ENCODE results near the gene PLEKHD1. TPM values are rescaled to one million over a fixed set of nuclear protein-coding genes. Genes with fewer than 3 reads are reported as not detected.

The PLEKHD1 gene
- total and polyA plus RNA-seq, 2 of the 8 experiments (the other 6 are each of a cell fraction or from before 2014, with no cell fraction given): 0.24 to 0.48 TPM

GRCh38 chr14:69487226-69487625, 2.7 kb downstream of the PLEKHD1 start:
- H3K4me2 ChIP-seq (ENCODE audit: insufficient read depth in 1 of 2, low read depth in 2 of 2, low read length in 2 of 2): no peak overlapping the region
- H3K27ac ChIP-seq (ENCODE audit: low read depth, low read length): no peak overlapping the region
- H3K4me3 ChIP-seq (ENCODE audit: extremely low read depth in 1 of 4, insufficient read depth in 2 of 4, low read depth in 3 of 4, low read length in 4 of 4): no peak overlapping the region
- H4K20me1 ChIP-seq (replicated peaks in 1 of 2; ENCODE audit: control insufficient read depth in 1 of 2, insufficient read depth in 2 of 2, low read length in 2 of 2): no peaks in the 10 kb centered on the region
- peaks cover 30 to 45% (median 40%) of the 10 kb centered on the region in 4 experiments for H3K27me3 ChIP-seq (replicated peaks in 1 of 4; ENCODE audit: control insufficient read depth in 3 of 4, extremely low read depth in 1 of 4, insufficient read depth in 3 of 4, low read length in 3 of 4)
- peaks cover 16% of the 10 kb centered on the region for H3K23me2 ChIP-seq (ENCODE audit: low read depth, low read length)
- H3K18ac ChIP-seq (ENCODE audit: extremely low read depth, low read length): no peak overlapping the region
- H2BK15ac ChIP-seq (ENCODE audit: low read length): no peak overlapping the region
- H3K23ac ChIP-seq (ENCODE audit: insufficient read length): no peak overlapping the region
- 74% methylated on average over 4 of the region's 4 CpGs; no CpG with 5 or more reads in 1 of the 2 experiments for WGBS, 2 experiments (ENCODE audit: extremely low coverage in 1 of 2, insufficient coverage in 1 of 2, insufficient read length in 1 of 2, insufficient replicate concordance in 2 of 2, low coverage in 1 of 2, low lambda C conversion rate in 2 of 2, missing lambda C conversion rate in 1 of 2)
- H2AK5ac ChIP-seq (ENCODE audit: low read depth, low read length): no peak overlapping the region
- H3K9ac ChIP-seq (replicated peaks in 1 of 4; ENCODE audit: extremely low read depth in 1 of 4, low read depth in 3 of 4, low read length in 3 of 4): no peak overlapping the region
- peaks cover 0 to 5% (median 2%) of the 10 kb centered on the region in 4 experiments; a peak in 1 of 7 replicates for H3K4me1 ChIP-seq (replicated peaks in 1 of 4; ENCODE audit: control insufficient read depth in 3 of 4, insufficient read depth in 4 of 4, low read length in 3 of 4)
- H2AFZ ChIP-seq (ENCODE audit: low read length): no peak overlapping the region
- no peaks in the 10 kb centered on the region for H3K9me3 ChIP-seq (ENCODE audit: insufficient read depth in 2 of 2, low read depth in 1 of 2, low read length in 1 of 2)
- FAIRE-seq (no peak), DNase-seq (ENCODE audit: low read depth in 1 of 2, low spot score in 2 of 2) (no peak)
- H2BK5ac ChIP-seq (ENCODE audit: low read depth, low read length): no peak overlapping the region
- H3K14ac ChIP-seq (ENCODE audit: insufficient read length): no peak overlapping the region
- TF ChIP-seq BCL11A (IDR thresholded peaks at IDR 0.05; ENCODE audit: low read depth in 2 of 2, low read length in 2 of 2): no peak
- no peak overlapping the region for H2BK20ac ChIP-seq (ENCODE audit: low read length)
- no peak overlapping the region for H3K4ac ChIP-seq (replicated peaks; ENCODE audit: insufficient read length, low read depth, low read length)
- no peak overlapping the region for H3K56ac ChIP-seq (replicated peaks; ENCODE audit: insufficient read length, low read depth, low read length)
- ChIA-PET POLR2A (ENCODE audit: partially characterized antibody) (interaction anchor here (1.0 kb wide), 1 partner anchor 84 kb away, joined by 3 read pairs; no protein-coding TSS in a partner anchor), CTCF (ENCODE audit: partially characterized antibody) (interaction anchor here (0.8 to 5.0 kb wide), 7 partner anchors 12 to 244 kb away, joined by 3 to 36 read pairs (median 4); no protein-coding TSS in a partner anchor)
- H4K91ac ChIP-seq (replicated peaks; ENCODE audit: insufficient read length, low read length): no peak overlapping the region
- no peaks in the 10 kb centered on the region for H3K36me3 ChIP-seq (ENCODE audit: control insufficient read depth in 2 of 4, insufficient read depth in 4 of 4, low read length in 3 of 4)
- H3K79me2 ChIP-seq (ENCODE audit: control insufficient read depth in 1 of 2, insufficient read depth in 2 of 2, low read length in 2 of 2): no peaks in the 10 kb centered on the region
- no peak overlapping the region for H4K8ac ChIP-seq (ENCODE audit: extremely low read depth, insufficient read depth, low read length)
- no peak overlapping the region for H4K5ac ChIP-seq (ENCODE audit: insufficient read length, low read depth, low read length)
- no peak overlapping the region for H2BK12ac ChIP-seq (ENCODE audit: low read depth, low read length)
- no peak overlapping the region for H2BK120ac ChIP-seq (replicated peaks; ENCODE audit: low read depth, low read length)
- H3K79me1 ChIP-seq (ENCODE audit: low read depth, low read length): no peaks in the 10 kb centered on the region
